Putamen (tissue), 1 donor: Measurements from ENCODE around the gene PTPN2.
A peak's percentile ranks its signal among the peaks of the same experiment; 100 is the strongest.

ENCODE experiments used
- DNase-seq: peaks from one replicate; pipeline ENCODE4 v3.0.0-alpha.2; 2016; ENCODE audit warnings: low spot score

Gene PTPN2

DNA sequence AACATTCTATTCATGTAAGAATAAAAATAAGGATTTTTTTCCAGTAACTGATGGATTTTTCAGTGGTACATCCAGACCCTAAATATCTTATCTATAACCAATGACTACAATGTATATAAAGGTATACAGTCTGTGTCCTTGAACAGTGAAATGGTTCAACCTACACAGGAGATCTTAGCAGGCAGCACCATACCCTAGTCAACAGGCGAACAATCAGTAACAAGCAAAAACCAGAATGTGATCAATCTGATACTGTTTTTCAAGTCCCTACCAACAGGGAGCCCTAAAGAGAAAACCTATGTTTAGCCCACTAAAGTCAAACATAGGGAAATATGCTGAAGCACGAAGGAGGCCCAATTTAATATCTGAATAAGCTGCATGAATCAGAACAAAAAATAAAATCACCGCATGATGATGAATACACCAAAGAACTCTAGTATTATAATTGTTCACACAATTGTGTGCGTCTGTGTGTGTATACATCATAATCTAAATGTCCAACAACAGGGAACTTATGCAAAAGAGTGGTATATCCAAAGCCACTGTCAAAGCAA lies 26.0 kb downstream of the PTPN2 start:
- DNase-seq, result no peak

DNA sequence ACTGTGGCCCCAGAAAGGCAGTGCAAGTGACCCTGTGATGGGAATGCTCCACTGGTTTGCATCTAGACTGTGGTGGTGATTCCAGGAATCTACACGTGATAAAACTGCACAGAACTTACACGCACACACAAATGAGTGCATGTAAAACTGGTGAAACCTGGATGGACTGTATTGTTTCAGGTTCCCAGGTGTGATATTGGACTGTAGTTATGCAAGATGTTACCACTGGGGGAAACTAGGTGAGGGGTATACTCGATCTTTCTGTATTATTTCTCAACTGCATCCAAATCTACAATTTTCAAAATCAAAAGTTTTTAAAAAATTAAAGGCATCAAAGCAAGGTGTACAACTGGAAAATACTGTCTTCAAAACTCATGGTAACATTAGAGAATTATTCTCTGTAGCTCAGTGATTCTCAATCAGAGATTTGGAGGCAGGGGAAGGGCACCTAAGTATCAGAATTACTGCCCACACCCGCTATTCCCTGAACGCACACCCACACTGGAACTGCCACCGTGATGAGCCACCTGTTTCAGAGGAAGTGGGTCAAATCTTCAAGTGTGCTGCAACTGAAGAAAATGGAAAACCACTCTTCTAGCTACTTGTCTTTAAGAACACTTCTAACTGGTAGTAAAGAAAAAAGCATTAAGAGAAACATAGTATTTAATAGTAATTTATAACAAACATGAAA lies 26.7 kb downstream of the PTPN2 start:
- DNase-seq, result peak; percentile 81

DNA sequence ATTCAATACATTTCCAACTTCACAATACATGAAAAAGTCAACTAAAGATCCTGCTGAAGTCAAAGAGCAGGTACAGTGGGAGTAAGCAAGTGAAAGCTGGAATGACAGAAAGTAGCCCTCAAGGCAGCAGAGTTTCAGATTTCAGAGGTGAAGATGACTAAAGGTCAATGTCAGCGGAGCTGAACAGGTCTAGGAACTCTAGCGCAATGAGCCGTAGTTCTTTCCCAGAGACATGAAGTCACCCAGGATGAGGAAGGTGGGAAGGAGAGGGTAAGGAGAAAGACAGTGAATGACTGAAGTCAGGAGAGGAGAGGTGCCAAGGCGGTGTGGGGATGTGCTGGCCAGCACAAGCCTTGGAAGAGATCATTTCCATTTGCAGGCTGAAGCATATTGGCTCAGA lies 28.1 kb downstream of the PTPN2 start:
- no peak for DNase-seq

DNA sequence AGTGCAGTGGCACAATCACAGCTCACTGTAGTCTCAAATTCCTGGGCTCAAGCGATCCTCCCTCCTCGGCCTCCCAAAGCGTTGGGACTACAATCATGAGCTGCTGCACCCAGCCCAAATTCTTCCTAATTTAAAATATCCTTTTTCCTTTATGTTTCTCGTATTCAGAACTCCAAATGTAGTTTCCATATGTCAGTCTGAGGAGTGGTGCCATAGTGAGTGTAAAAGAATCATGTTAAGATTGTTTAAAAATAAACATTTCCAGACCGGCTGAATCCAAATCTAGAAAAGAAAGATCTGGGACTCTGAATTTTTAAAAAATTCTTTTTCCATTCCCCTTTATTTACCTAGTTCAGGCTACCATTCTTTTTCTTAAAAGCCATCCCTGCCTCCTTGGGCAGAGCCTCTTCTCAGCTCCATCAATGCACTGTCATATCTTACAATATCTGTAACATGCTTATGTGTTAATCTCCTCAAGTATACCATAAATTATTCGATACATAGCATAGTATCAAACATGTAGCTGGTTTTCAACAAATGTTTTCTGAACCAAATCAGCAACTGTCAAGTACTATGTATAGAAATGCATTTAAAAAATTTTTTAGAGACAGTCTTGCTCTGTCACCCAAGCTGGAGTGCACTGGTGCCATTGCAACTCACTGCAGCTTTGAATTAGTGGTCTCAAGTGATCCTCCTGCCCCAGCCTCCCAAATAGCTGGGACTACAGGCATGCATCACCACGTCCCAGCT lies 31.3 kb downstream of the PTPN2 start:
- no peak for DNase-seq

DNA sequence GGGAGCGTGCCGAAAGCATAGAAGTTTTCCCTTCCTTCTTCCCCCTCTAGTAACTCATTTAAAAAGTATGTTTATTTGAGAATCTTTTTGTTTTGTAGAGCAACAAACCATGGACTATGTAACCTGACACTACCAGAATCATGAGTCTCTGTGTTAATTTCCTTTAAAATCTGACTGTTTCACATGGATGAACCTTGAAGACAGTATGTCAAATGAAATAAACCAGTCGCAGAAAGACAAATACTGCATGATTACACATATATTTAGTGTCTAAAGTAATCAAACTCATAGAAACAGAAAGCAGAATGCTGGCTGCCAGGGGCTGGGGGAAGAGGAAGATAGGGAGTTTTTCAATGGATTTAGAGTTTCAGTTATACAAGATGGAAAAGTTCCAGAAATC lies 32.3 kb downstream of the PTPN2 start:
- no peak for DNase-seq

DNA sequence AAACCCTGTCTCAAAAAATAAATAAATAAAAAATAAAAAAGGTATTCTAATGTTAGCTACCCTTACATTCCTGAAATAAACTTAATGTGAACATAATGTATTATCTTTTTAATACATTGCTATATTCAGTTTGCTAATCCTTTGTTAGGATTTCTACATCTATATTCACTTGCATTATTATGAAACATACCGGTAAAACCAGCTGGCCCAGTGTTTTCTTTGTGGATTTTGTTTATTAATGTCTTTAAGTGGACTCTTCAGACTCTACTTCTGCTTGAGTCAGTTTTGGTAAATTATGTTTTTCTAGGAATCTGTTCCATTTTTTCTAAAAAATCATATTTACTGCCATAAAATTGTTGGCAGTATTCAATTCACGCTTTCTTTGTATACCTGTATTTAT lies 34.5 kb downstream of the PTPN2 start:
- no peak for DNase-seq

DNA sequence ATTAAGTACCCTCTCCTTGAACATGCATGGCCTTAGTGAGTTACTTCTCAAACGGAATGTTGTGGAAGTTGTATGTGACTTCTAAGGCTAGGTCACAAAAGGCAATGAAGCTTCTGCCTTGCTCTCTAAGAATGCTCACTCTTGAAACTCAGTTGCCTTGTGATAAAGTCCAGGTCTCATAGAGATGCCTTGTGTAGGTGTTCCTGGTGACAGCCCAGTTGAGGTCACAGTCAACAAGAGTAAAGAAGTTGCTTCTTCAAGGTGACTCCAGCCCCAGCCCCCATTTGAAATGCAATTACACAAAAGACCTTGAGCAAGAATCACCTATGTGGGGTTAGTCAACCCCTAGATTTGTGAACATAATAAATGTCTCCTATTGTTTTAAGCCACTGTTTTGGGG lies 35.6 kb downstream of the PTPN2 start:
- DNase-seq, result no peak

DNA sequence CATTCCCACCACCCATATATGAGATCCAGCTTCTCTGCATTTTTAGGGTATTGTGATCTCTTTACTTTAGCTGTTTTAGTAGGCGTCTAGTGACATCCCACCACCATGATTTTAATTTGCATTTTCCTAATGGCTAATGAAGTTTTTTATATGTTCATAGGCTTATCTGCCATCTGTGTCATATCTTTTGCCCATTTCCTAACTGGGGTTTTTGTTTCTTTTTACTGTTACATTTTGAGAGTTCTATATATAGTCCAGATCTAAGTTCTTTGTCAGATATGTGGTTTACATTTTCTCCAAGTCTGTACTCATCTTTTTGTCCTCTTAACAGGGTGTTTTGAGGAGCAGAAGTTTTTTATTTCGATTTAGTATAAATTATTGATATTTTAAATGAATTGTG lies 39.6 kb downstream of the PTPN2 start:
- DNase-seq, result no peak

DNA sequence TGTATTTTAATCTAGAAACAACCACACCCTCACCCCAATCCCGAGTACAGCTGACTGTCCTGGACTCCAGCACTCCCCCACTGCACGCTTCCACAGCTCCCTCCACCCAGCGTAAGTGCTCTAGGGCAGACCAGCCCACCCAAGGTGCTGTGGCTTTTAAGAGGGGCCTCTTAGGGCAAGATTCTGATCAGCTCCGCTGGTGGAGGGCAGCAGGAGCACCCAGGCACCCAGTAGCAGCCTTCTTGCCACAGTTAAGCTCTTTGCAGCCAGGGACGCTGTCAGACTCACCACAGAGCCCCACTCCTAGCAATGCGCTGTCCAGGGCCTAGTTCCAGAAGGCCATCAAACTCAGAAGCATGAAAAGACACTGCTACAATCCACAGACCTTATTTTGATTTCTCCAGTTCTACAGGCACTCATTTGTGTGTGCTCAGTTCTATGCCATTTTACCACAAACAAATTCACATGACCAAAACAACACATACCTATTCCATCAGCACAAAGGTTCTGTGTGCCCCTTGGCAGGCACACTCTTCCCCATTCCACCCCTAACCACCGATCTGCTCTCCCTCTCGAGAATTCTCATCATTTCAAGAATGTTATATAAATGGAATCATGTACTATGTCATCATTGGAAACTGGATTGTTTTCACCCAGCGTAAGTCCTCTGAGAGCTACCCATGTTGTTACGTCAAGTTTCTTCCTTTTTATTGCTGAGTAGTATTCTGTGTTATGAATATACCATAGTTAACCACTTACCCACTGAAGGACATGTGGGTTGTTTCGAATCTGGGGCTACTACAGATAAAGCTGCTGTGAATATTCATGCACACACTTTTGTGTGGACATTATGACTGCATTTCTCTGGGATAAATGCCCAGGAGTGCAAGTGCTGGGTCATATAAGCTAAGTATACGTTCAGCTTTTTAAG lies 40.4 kb downstream of the PTPN2 start:
- DNase-seq, result no peak

DNA sequence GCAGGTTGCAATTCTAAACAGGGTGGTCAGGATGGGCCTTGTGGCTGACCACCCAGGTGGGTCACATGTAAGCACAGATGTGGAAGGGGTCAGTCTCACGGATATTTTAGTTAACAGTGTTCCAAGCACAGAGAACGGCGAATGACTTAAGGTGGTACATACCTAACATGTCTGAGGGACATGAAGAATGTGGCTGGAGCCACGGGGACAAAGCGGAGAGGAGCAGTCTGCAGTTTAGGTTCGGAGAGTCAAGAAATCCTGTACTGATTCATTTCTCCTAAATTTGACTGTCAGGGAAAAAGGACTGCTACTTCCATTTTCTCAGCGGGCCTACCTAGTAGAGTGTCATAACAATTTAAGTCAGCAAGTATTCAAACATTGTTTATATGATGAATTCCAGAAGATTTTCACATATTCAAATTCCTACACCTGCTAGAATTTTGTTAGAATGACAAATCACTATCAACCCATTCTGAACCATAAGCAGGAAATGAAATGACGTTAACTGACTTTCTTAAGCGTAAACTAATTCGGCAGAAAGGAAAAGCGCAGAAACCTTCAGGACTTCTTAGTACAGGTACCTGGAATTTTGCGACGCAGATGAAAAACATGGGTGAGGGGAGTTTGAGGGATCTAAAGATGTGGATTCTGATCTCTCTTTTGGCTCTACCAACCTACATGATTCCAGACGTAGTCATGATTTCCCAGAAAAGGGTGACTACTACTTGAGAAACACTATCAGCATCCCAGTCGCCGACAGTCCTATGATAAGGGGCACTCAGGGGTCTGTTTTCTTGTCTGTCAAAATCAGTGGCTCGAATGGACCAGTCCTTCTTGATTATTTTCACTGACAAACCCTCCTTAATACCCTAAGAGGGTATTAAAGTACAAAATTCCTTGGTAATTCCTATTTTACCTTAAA lies 41.3 kb downstream of the PTPN2 start:
- DNase-seq, result no peak

DNA sequence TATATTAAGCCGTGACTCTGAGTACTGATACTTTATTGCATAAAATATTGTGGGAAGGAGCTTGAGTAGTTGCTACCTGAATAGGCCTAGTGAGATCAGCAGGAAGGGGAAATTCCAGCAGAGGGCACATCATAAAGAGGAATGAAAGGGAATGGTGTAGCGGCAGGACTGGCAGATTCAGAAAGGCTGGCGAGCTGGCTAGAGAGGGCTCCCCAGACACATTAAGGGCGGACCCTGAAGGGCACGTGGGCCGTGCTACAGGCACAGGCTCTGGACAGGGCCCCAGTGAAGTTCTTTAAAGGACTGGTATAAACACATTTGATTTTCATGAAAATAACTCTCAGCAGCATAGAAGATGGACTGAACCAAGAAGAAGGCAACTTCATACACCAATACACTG lies 43.0 kb downstream of the PTPN2 start:
- DNase-seq, result no peak

DNA sequence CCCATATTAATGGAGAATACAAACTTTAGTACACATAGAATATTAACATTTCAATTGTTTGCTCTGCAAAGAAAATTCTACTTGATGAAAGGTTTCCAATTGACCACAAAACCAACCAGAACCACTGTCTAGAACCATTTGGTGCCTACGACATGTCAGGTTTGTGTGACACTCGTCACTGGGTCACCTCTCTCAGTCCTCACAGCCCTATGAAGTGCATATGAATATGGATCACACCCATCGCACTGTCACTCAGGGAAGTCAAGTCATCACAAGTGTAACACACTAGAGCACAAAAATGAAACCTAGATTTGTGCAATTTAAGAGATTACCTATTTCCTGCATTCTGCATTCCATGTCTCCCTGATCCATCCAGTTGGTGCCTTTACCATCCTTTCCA lies 43.7 kb downstream of the PTPN2 start:
- no peak for DNase-seq

DNA sequence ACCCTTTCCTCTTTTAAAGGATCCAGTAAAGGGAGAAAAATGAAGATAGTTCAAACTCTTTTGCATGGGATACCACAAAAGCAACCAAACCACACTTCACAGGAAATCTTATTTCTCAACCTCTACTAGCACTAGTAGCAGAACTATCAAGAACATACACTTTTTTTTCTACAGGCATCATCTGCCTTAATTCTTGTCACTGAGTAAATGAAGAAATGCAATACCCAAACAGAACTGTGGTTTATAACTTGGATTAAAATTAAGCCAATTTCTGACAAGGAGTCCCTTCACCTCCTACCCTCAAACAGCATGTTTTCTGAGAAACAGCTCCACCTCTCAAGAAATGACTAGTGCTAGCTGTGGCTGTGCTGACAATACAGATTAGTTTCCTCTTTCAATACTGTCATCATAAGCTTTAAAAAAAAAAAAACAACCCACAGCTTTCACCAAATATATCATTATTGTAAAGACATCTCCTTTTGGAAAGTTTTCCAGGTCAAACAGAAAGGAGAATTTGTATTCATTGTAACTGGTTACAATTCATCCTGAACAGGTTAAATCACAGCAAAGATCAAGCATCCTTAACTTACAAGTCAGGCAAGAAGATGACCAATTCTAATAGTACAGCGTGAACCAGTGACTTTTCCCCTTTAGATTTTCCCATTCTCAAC lies 44.4 kb downstream of the PTPN2 start:
- no peak for DNase-seq

DNA sequence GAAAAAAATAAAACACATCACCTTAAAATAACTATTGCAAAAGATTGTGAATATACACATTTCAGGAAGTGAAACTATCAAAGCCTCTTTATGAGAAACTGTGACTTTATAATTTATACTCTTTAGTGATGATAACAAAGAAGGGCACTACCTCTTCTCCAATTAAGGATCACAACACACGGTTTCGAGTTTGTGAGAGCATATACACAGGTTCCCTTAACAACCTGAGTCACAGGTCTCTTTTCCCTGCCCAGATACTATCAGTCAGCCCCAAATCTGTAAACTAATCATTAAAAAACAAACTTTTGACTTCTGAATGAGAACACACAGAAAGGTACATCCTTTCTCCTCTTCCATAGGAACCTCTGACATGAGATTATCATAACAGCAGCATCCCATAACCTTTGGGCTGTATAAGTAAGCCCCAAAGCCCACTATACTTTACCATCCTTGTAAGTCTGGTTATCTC lies 44.9 kb downstream of the PTPN2 start:
- no peak for DNase-seq

DNA sequence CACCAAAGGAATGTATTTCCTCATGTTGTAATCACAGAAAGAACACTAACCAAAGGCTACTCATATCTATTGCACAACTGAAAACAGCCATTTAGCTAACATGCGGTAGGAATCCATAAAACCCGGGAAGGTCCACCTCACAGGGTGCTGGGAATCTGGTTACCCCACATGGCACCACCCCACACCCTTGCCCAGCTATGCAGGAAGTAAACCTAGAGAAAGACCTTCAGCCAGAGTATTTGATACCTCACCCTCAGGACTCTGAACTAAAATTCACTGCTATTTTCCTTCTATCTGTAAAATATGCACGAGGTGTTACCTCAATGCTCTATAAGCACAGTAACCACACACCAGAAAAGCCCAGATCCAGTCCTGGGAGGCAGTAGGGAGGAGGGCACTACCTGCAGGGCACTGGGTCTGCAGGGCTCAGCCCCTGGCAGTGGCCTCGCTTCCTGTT lies 45.8 kb downstream of the PTPN2 start:
- no peak for DNase-seq

DNA sequence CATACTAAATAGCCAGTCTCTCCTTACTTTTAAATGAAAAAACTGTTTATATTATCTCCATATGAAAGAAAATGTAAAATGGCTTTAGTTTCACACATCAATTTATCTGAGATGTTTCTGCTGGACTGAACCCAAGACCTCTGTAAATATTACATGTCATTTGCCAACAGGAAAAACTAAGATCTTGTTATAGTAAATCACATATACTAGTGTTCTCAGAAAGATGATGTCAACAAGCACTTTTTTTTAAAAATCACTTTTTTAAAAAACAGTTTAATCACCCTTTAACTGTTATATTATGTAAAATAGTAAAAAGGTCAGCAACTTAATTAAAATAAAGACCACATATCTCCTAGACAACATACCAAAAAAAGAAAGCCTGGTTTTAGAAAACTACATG lies 46.3 kb downstream of the PTPN2 start:
- DNase-seq, result no peak

DNA sequence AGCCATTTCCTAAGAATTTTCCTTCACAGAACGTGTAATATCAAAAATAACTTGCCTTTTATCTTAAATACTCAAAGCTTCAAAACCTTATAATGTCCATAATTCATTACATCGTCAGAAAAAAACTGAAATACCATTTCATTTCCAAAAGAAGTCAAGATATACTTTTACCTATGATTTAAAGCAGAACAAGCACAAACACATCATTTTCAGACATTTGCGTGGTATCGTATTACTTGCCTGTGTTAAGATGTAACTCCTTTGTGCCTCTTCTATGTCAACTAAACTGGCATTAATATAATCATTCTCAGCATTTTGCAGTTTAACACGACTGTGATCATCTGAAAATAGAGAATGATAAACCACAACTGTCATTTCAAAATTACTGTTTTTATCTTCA lies 47.5 kb downstream of the PTPN2 start:
- no peak for DNase-seq

DNA sequence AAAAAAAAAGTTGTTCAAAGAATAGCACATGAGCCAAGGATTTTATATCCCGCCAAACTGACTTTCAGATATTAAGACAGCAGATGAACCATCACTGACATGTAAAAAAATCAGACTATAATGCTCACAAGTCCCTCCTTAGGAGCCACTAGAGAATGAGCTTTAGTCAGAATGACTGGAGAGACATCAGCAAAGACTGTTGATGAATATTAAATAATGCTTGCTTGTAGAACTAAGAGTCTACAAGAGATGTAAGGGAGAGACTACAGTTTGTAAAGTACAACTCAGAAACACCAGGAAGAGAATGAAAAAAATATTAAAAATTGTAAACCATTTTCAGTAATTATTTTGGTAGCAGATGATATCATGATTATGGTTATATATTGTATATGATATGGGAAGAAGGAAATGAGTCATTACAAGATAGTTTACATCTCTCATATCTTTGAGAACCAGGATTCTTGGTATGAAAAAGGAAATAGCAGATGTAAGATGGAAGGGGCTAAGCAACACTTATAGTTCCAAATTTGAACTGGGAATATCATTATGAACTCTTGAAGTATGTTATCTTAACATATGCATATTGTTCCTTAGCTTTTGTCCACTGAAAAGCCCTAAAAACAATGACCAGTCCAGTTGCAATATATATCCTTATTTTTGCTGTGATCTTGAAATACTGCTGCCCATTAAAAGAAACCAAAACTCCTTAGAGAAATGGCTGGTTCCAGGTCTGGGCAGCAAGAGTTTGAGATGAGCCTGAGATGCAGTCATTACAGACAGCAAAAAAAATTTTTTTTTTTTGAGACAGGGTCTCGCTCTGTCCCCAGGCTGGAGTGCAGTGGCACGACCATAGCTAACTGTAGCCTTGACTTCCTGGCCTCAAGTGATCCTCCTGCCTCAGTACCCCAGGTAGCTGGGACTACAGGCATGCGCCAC lies 55.7 kb downstream of the PTPN2 start:
- DNase-seq, result no peak

DNA sequence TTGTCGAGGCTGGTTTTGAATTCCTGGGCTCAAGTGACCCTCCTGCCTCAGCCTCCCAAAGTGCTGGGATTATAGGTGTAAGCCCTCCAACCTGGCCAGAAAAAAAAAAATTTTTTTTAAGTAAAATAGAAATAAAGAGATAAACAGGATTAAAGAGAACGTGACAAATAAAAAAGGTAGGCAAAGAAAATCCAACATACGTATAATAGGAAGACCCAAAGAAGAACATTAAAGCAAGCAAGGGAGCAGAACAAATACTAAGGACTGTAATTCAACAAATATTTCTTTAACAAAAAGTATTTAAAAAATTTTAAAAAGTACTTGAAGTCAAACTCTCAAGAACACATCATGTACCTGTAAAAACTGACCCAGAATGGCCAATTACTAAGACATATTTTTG lies 56.4 kb downstream of the PTPN2 start:
- no peak for DNase-seq
